GM13976 (cell line): Measurements from ENCODE around the gene ZIC2.

Experiments used
- DNase-seq: peaks from one replicate; pipeline ENCODE4 v3.0.0; 2012; ENCODE audit warnings: low spot score
- CTCF ChIP-seq: IDR thresholded peaks from 2 replicates; pipeline ENCODE4 v1.5.1; 2012; ENCODE audit warnings: borderline replicate concordance, mild to moderate bottlenecking; ENCODE audit not compliant: insufficient read depth; ENCODE audit errors: extremely low read depth, missing control alignments, control extremely low read depth
- in situ Hi-C: fragments of 300-500 bp; cut with MboI; formaldehyde crosslinking; loops from one replicate; pipeline ENCODE4 v1.12.0; 2022; ENCODE audit warnings: low sequenced_read_pairs, mixed read lengths, inconsistent platforms; ENCODE audit not compliant: unreplicated experiment

Gene ZIC2

DNA sequence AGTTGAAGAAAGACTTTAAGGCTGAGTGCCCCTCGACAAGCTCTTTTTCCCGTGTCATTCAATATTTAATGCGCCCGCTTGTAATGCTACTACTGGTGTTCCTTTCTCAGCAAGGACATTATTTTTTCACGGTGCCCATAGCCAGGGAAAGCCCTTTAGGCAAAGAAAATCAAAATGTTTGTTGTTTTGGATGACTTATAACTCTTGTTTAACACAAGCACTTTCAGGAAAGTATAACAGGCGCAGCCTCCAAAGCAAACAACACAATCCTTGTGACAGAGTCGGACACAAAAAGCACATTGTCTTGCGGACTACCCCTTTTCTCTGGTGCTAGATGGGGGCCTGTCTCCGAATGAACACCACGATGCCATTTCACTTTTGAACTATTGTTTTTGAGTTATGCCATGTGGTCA lies 22.5 kb upstream of the ZIC2 start:
- no peak for TF ChIP-seq CTCF
- DNase-seq = no peak
- in situ Hi-C loops = no loop called here

- TF ChIP-seq CTCF = no peak
- DNase-seq = peak; percentile 40
- in situ Hi-C loops = no loop called here
These were observed 21.9 kb upstream of the ZIC2 start for GRCh38 chr13:99959540-99960230.

- no peak for TF ChIP-seq CTCF
- in situ Hi-C loops = no loop called here
- no peak for DNase-seq
These were observed 20.8 kb upstream of the ZIC2 start for GRCh38 chr13:99960663-99961311.

GRCh38 chr13:99961636-99962035 lies 19.9 kb upstream of the ZIC2 start:
- DNase-seq = no peak
- in situ Hi-C loops = no loop called here
- TF ChIP-seq CTCF = no peak

DNA sequence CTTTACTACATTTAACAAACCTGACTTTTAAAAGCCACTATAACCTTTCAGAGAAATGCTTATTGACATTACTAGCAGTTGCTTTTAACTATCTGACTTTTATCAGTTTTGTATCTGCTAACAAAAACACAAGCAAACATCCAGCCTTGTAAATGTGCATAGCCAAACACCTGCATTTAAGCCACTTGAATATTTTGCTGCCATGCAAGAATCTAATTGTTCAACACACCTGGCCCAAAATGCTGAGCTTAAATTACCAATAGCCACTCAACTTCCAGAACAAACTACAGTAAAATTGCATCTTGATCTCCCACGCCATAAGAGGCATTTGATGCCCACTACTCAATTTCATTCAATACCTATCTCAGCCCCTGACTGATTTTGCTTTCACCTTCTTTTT lies 19.3 kb upstream of the ZIC2 start:
- DNase-seq = no peak
- in situ Hi-C loops = no loop called here
- no peak for TF ChIP-seq CTCF

DNA sequence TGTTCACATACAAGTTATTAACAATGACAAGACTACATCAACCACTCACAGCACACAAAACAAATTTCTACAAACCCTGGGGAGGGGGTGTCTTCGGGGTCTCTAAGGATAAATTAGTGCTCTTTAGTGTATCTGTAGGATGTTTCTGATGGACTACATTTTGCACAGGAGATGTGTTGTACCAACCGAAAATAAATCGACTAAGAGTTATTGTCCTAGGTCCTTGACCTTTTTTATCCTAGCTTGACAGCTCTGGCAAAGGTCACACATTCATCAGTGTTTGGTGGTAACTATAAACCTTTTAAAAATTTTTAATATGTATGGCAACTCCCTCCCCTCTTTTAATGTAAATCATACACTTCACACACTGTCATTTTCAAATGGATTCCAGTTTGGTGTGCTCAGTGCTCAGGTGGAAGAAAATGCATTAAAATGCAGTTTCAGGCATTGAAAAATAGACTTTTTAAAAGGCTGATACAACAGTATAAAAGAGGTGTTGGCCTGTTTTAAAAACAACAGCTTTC lies 17.7 kb upstream of the ZIC2 start:
- DNase-seq = no peak
- in situ Hi-C loops = no loop called here
- no peak for TF ChIP-seq CTCF
